C4-2B (cell line): ENCODE data around the gene POLE4.

Experiments
- H3K27ac ChIP-seq: fragments of 450-650 bp; 2 replicates; pipeline ENCODE4 v1.5.1; 2017
- CTCF ChIP-seq: fragments of 450-650 bp; conservative IDR thresholded peaks from 2 replicates; pipeline ENCODE4 v1.5.1; 2017; ENCODE audit warnings: mild to moderate bottlenecking
- ZFX ChIP-seq: fragments of 450-650 bp; IDR thresholded peaks from 2 replicates; pipeline ENCODE4 v1.6.1; 2017

Gene POLE4

GRCh38 chr2:74958274-74959105 lies at the start of gene POLE4:
Gene POLE4 (plus strand): TSS chr2:74958643. CDS start chr2:74958680, 37 bp downstream.
- peak within 1 kb of the TSS; percentile 84 for H3K27ac ChIP-seq
- TF ChIP-seq ZFX = peak; percentile 72
- TF ChIP-seq CTCF = no peak

- H3K27ac ChIP-seq = no peak overlapping the region; the same call in 1 of the 2 replicates
- TF ChIP-seq ZFX (no peak), CTCF (no peak)
Measured at GRCh38 chr2:74908748-74909444, 49.5 kb upstream of the POLE4 start.

- H3K27ac ChIP-seq = no peak overlapping the region
- TF ChIP-seq CTCF = no peak
- TF ChIP-seq ZFX = no peak
Measured at GRCh38 chr2:74910245-74910644, 48.2 kb upstream of the POLE4 start.

GRCh38 chr2:74911061-74911460 lies 47.4 kb upstream of the POLE4 start:
- TF ChIP-seq ZFX (no peak), CTCF (no peak)
- no peak overlapping the region for H3K27ac ChIP-seq

GRCh38 chr2:74915743-74916142 lies 42.7 kb upstream of the POLE4 start:
- H3K27ac ChIP-seq = no peak overlapping the region
- no peak for TF ChIP-seq CTCF
- TF ChIP-seq ZFX = no peak

- no peak for TF ChIP-seq CTCF
- TF ChIP-seq ZFX = no peak
- no peak overlapping the region for H3K27ac ChIP-seq
Measured at GRCh38 chr2:74916394-74916793, 42.0 kb upstream of the POLE4 start.
